GM18951 (cell line): ENCODE data around the gene ZNF558.
"Not testable (repeated sequence)": the region's sequence is repeated elsewhere in the genome, so short reads cannot be mapped to it uniquely, and the experiment has no call there.

Experiments used
- POLR2A ChIP-seq: IDR thresholded peaks from 4 replicates; pipeline ENCODE4 v1.6.1; 2011; ENCODE audit warnings: mild to moderate bottlenecking; ENCODE audit not compliant: insufficient read length, insufficient read depth; ENCODE audit errors: extremely low read depth
- in situ Hi-C: fragments of 300-500 bp; cut with MboI; formaldehyde crosslinking; loops from one replicate; pipeline ENCODE4 v1.12.0; 2022; ENCODE audit warnings: low sequenced_read_pairs, mixed read lengths, inconsistent platforms; ENCODE audit not compliant: unreplicated experiment

Gene ZNF558

DNA sequence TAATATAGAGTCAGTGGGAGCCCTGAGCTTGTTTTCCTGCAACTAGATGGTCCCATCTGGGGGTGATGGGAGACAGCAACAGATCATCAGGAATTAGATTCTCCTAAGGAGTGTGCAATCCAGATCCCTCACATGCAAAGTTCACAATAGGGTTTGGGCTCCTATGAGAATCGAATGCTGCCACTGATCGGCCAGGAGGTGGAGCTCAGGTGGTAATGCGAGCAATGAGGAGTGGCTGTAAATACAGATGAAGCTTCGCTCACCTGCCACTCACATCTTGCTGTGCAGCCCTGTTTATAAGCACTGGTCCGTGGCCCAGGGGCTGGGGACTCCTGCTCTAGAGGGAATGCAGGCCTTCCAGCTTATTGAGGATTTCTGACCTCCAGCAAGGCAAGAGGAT lies 5.7 kb downstream of the ZNF558 start:
- TF ChIP-seq POLR2A = no peak
- in situ Hi-C loops = no loop called here

DNA sequence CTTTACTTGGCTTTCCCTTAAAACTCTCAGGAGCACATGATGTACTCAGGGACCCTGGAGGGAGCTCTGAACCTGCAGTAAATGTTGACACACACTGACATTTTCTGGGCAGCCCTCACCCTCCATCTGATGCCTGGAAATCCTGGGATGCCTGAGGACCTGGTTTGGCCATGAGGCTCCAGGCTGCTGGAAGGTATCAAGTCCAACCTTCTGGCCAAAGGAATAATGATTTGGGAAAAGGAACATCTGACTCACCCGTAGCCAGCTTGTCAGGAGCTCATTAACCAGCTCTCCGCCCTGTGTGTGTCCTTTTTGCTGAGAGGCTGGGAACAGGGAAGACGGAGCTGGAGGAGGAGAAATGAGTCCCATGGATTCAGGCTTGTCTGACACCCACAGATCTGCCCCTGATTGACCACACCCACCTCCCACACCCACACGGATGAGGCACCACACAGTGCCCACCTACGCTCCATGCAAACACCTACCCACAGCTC lies 10.3 kb downstream of the ZNF558 start:
- in situ Hi-C loops = no loop called here
- TF ChIP-seq POLR2A = no peak

GRCh38 chr19:8820234-8820633 lies 11.9 kb downstream of the ZNF558 start:
- in situ Hi-C loops = no loop called here
- no peak for TF ChIP-seq POLR2A

- no peak for TF ChIP-seq POLR2A
- in situ Hi-C loops = no loop called here
Observed at GRCh38 chr19:8815780-8816179, 16.3 kb downstream of the ZNF558 start.

- TF ChIP-seq POLR2A = no peak
- in situ Hi-C loops = no loop called here
Observed at GRCh38 chr19:8814176-8814575, 17.9 kb downstream of the ZNF558 start.

GRCh38 chr19:8811315-8812172 lies 20.6 kb downstream of the ZNF558 start:
- in situ Hi-C loops = no loop called here
- TF ChIP-seq POLR2A = no peak

GRCh38 chr19:8806661-8807060 lies 25.4 kb downstream of the ZNF558 start:
- in situ Hi-C loops = no loop called here
- TF ChIP-seq POLR2A = no peak

- no peak for TF ChIP-seq POLR2A
- in situ Hi-C loops = no loop called here
Observed at GRCh38 chr19:8794823-8795222, 37.3 kb downstream of the ZNF558 start.

- in situ Hi-C loops = not testable (repeated sequence)
Observed at GRCh38 chr19:8773587-8773986, 58.5 kb downstream of the ZNF558 start.

DNA sequence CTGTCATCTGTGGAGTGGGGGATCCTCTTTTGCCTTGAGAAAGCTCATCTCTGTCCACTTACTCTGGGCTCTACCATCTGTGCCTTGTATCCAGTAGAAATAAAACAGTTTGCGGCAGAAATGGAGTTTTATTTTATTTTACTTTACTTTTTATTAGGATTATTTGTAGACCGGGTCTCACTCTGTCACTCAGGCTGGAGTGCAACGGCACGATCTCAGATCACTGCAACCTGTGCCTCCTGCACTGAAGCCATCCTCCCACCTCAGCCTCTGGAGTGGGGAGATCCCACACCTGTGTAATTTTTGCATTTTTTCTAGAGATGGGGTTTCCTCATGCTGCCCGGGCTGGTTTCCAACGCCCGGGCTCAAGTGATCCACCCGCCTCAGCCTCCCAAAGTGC lies 62.8 kb downstream of the ZNF558 start:
- in situ Hi-C loops = not testable (repeated sequence)

- in situ Hi-C loops = not testable (repeated sequence)
Observed at GRCh38 chr19:8767257-8767656, 64.8 kb downstream of the ZNF558 start.
